Osteoblast (primary cell): Measurements from ENCODE around the gene BCKDHB. TPM values are rescaled to one million over a fixed set of nuclear protein-coding genes. Genes with fewer than 3 reads are reported as not detected.

ENCODE experiments used
- DNase-seq: peaks from one replicate; pipeline ENCODE4 v3.0.0; 2011; ENCODE audit warnings: low spot score, mixed read lengths; ENCODE audit not compliant: insufficient read length; ENCODE audit errors: missing footprints
- H2AFZ ChIP-seq: 2 replicates; pipeline ENCODE4 v1.6.0; 2011; ENCODE audit warnings: mild to moderate bottlenecking, low read length
- H3K27ac ChIP-seq: 2 replicates; pipeline ENCODE4 v1.5.1; 2011; ENCODE audit warnings: mild to moderate bottlenecking, low read depth, low read length, moderate library complexity
- H3K27me3 ChIP-seq: 2 replicates; pipeline ENCODE4 v1.6.0; 2012; ENCODE audit warnings: mild to moderate bottlenecking, control low read depth, inconsistent platforms, low read length, moderate library complexity; ENCODE audit not compliant: insufficient read depth
- H3K36me3 ChIP-seq: 2 replicates; pipeline ENCODE4 v1.5.1; 2011; ENCODE audit warnings: mild to moderate bottlenecking, low read length, control low read depth, moderate library complexity; ENCODE audit not compliant: insufficient read depth
- H3K4me1 ChIP-seq: 2 replicates; pipeline ENCODE4 v1.5.1; 2011; ENCODE audit warnings: mild to moderate bottlenecking, low read length, control low read depth, moderate library complexity; ENCODE audit not compliant: insufficient read depth
- H3K4me2 ChIP-seq: 2 replicates; pipeline ENCODE4 v1.6.0; 2011; ENCODE audit warnings: mild to moderate bottlenecking, low read length; ENCODE audit not compliant: insufficient read depth
- H3K4me3 ChIP-seq: fragments of 200-600 bp; sonication (generic); 3 replicates; pipeline ENCODE4 v1.5.1; 2012; ENCODE audit warnings: mild to moderate bottlenecking, low read length, inconsistent platforms; ENCODE audit not compliant: insufficient read depth
- H3K79me2 ChIP-seq: 2 replicates; pipeline ENCODE4 v1.6.0; 2012; ENCODE audit warnings: mild to moderate bottlenecking, low read length, control low read depth, inconsistent platforms; ENCODE audit not compliant: insufficient read depth
- H3K9me3 ChIP-seq: 2 replicates; pipeline ENCODE4 v1.5.1; 2011; ENCODE audit warnings: low read depth, low read length, control low read depth
- H4K20me1 ChIP-seq: 2 replicates; pipeline ENCODE4 v1.6.0; 2012; ENCODE audit warnings: mild to moderate bottlenecking, low read length, control low read depth; ENCODE audit not compliant: insufficient read depth
- total RNA-seq: library from RNA; depleted of rRNA; stranded (reverse); fragments of >200 nt; gene quantifications from 2 replicates; pipeline ENCODE4 v1.2.3, GENCODE V29; 2012
- TF ChIP-seq, protein P1 (sequence below): IDR thresholded peaks from 2 replicates; pipeline ENCODE4 v1.5.1; 2011; ENCODE audit warnings: mild to moderate bottlenecking, low read depth, low read length, moderate library complexity; ENCODE audit errors: extremely low read depth

The BCKDHB gene
- total RNA-seq, 1 donor, result 18.8 TPM

DNA sequence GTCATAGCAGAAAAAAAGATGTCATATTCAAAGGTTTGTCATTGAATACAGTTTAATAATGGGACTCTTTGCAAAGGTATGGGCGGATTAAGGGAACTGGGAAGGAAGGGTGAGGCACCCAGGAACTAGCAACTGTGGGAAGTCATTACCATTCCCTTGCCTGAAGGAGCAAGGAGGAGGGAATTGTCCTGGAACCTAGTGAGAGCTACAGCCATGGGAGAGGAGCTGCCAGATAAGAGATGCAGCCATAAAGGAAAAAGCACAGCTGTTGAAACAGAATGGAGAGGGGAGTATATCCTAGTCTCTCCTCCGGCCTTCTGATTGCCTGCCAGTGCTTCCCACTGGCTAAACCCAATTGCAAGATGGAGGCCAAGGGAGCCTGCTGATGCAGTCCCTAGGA lies 250.6 kb downstream of the BCKDHB start:
- TF ChIP-seq, protein P1, sequence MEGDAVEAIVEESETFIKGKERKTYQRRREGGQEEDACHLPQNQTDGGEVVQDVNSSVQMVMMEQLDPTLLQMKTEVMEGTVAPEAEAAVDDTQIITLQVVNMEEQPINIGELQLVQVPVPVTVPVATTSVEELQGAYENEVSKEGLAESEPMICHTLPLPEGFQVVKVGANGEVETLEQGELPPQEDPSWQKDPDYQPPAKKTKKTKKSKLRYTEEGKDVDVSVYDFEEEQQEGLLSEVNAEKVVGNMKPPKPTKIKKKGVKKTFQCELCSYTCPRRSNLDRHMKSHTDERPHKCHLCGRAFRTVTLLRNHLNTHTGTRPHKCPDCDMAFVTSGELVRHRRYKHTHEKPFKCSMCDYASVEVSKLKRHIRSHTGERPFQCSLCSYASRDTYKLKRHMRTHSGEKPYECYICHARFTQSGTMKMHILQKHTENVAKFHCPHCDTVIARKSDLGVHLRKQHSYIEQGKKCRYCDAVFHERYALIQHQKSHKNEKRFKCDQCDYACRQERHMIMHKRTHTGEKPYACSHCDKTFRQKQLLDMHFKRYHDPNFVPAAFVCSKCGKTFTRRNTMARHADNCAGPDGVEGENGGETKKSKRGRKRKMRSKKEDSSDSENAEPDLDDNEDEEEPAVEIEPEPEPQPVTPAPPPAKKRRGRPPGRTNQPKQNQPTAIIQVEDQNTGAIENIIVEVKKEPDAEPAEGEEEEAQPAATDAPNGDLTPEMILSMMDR, result no peak
- H3K79me2 ChIP-seq, result no peaks in the 10 kb centered on the region
- DNase-seq, result no peak
- H3K4me3 ChIP-seq, result no peak overlapping the region
- H3K9me3 ChIP-seq, result no peaks in the 10 kb centered on the region
- H3K4me2 ChIP-seq, result no peak overlapping the region
- H3K27ac ChIP-seq, result no peak overlapping the region
- H2AFZ ChIP-seq, result no peak overlapping the region
- H3K27me3 ChIP-seq, result no peaks in the 10 kb centered on the region
- H3K4me1 ChIP-seq, result no peaks in the 10 kb centered on the region
- no peaks in the 10 kb centered on the region for H4K20me1 ChIP-seq
- no peaks in the 10 kb centered on the region for H3K36me3 ChIP-seq

DNA sequence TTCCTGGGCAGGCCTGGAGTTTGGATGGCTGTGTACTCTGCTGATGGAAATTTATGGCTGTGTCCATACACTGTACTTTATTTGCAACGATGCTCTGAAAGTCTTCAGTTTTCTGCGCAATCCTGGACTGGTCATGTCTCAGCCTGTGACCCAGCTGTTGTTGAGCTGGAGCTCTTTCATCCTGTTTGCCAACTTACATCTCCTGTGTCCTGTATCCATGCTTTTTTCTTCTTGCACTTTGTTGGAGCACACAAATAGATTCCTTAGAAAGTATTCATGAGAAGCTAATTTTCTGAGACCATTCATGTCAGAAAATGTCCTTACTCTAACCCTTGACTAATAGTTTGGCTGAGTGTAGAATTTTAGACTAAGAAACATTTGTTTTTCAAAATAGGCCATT lies 251.2 kb downstream of the BCKDHB start:
- Histone ChIP-seq H3K9me3 (no peaks in the 10 kb centered on the region), H3K27me3 (no peaks in the 10 kb centered on the region), H3K4me1 (no peaks in the 10 kb centered on the region), H3K79me2 (no peaks in the 10 kb centered on the region), H3K4me2 (no peak overlapping the region), H2AFZ (no peak overlapping the region), H3K36me3 (no peaks in the 10 kb centered on the region), H4K20me1 (no peaks in the 10 kb centered on the region), H3K27ac (no peak overlapping the region), H3K4me3 (no peak overlapping the region)
- TF ChIP-seq, protein P1, result no peak
- no peak for DNase-seq

DNA sequence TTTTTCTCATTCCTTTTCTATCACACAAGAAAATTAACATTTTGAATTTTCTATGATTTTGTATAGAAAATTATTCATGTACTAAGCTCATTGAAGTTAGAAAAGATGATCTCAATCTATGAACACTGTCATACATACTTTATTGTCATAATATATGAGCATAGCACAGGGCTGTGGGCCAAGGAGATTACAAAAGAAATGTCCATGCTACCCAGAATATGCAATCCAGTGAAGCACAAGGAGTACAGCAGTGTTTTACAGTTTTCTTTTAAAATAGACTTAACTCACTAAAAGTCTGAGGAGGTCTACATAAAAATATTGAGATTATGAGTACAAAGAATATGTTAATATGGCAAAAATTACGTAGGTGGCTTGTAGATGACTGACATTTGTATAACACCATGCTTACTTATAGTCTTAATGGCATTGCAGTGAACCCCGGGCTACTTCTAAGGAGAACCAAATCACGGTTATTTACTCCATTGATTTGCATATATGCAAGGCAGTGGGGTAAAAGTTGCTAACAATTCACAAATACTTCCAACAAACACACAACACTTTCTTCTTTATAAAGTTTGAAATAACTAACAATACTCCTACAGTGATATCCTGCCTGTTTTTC lies 257.1 kb downstream of the BCKDHB start:
- peaks cover 5% of the 10 kb centered on the region for H3K4me1 ChIP-seq
- peak; percentile 56 for DNase-seq
- H3K4me3 ChIP-seq, result no peak overlapping the region
- no peaks in the 10 kb centered on the region for H3K27me3 ChIP-seq
- H3K79me2 ChIP-seq, result no peaks in the 10 kb centered on the region
- H4K20me1 ChIP-seq, result no peaks in the 10 kb centered on the region
- H3K36me3 ChIP-seq, result no peaks in the 10 kb centered on the region
- no peaks in the 10 kb centered on the region for H3K9me3 ChIP-seq
- no peak overlapping the region for H3K27ac ChIP-seq
- no peak overlapping the region for H2AFZ ChIP-seq
- TF ChIP-seq, protein P1, result no peak
- H3K4me2 ChIP-seq, result no peak overlapping the region

DNA sequence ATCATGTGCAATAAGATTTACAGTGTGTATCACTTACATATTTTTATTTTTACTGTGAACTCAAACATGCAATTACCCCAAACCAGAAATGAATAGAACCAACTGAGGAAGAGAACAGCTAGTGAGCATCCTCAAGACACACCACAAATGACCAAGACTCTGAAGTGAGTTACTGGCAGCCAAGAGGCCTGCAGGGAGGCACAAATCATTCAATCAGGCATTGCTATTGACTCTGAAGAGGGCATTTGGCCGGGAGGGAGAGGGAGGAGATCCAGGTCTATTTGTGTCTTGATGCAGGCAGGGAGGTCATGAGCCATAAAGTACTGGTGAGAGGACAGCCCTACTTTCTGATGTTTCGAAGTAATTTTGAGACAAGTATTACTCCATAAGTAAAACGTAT lies 257.7 kb downstream of the BCKDHB start:
- no peak overlapping the region for H3K4me3 ChIP-seq
- no peak overlapping the region for H2AFZ ChIP-seq
- H3K9me3 ChIP-seq, result no peaks in the 10 kb centered on the region
- TF ChIP-seq, protein P1, result no peak
- no peaks in the 10 kb centered on the region for H3K36me3 ChIP-seq
- no peak for DNase-seq
- no peaks in the 10 kb centered on the region for H3K27me3 ChIP-seq
- no peak overlapping the region for H3K4me2 ChIP-seq
- H4K20me1 ChIP-seq, result no peaks in the 10 kb centered on the region
- no peaks in the 10 kb centered on the region for H3K79me2 ChIP-seq
- H3K4me1 ChIP-seq, result peaks cover 5% of the 10 kb centered on the region
- H3K27ac ChIP-seq, result no peak overlapping the region
